ENCODE results near the gene LRRC75A. TPM values are rescaled to one million over a fixed set of nuclear protein-coding genes. Genes with fewer than 3 reads are reported as not detected.
"Not testable (repeated sequence)": the region's sequence is repeated elsewhere in the genome, so short reads cannot be mapped to it uniquely, and the experiment has no call there.

LRRC75A gene
- total RNA-seq, 1 donor, result 6.1 TPM

DNA sequence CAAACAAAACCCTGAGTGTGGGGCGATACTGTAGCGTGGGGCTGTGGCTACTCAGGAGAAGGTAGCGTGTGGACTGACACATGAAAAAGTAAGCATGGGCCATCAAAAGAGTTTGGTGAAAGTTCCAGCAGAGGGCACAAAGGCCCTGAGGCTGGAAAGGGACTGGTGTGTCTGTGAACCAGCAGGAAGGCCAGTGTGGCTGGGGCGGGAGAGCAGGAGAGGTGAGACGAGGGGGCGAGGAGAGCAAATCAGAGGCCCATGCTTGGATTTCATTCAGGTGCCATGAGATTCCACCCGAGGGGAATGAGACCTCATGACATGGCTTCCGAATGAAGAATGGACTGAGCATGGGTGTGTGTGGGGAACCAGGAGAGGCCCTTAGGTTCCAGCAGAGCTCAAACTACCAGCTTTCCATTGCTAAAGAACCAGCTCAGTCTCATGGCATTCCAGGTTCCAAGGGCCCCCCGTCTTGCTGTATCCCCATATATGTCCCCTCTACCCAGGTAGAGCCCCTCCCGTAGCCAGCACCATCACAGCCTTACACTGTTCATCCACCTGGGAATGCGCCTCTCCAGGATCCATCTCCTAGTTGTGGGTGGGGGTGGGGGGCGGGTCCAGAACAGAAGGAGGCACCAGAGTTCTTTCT lies 45.5 kb downstream of the LRRC75A start:
- DNase-seq (ENCODE audit: low read depth), result no peak
- no peak overlapping the region for H3K4me3 ChIP-seq (ENCODE audit: low read depth, low read length)
- TF ChIP-seq CTCF (IDR thresholded peaks at IDR 0.05; ENCODE audit: insufficient read depth, low read length), result no peak

GRCh38 chr17:16444258-16444886 lies 47.6 kb downstream of the LRRC75A start:
- DNase-seq (ENCODE audit: low read depth), result no peak
- no peak for TF ChIP-seq CTCF (IDR thresholded peaks at IDR 0.05; ENCODE audit: insufficient read depth, low read length)
- no peak overlapping the region for H3K4me3 ChIP-seq (ENCODE audit: low read depth, low read length)

GRCh38 chr17:16443511-16444257 lies 48.3 kb downstream of the LRRC75A start:
- no peak for DNase-seq (ENCODE audit: low read depth)
- no peak overlapping the region for H3K4me3 ChIP-seq (ENCODE audit: low read depth, low read length)
- no peak for TF ChIP-seq CTCF (IDR thresholded peaks at IDR 0.05; ENCODE audit: insufficient read depth, low read length)

DNA sequence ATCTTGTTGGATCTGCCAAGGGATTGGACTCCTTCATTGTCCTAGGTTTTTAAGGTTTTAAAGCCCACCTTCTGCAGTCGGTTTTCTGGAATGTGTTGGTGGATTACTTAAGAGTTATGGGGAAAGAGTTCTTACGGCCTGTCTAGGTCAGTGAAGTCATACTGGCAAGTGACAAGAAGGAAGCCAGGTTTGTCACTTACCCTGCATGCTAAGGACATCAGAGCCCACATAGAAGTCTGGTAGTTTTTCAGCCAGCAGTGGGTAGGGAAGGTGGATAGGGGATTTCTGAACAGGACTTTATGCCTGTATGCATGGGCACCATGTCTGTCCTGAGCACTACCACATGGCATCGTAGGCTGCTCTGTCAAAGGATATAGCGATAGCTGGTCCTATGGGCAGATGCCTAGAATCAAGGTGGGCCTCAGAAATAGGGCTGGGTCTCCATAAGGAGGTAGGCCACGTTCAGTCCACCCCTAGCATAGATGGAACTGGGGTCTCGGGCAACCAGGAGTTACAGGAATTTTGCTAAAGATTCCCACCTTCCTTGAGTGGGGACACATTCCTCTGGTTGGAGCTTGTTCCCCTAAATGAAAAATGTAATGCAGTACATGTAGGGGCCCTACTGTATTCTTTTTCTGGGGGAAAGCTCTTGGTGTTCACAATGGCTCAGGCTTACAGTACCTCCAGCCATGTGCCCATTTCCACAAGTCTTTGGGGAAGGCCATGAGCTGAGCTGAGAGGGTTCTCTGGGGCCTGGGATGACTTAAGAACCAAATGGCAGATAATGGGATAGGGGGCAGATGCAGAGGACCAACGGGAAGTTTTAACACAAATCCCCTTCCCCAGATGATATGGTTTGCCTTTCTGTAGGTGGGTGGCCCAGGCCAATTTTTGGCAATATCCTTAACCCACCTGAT lies 49.1 kb downstream of the LRRC75A start:
- no peak for DNase-seq (ENCODE audit: low read depth)
- peak overlapping the region; percentile 7 for H3K4me3 ChIP-seq (ENCODE audit: low read depth, low read length)

GRCh38 chr17:16442141-16442540 lies 49.9 kb downstream of the LRRC75A start:
- peak; percentile 49 for DNase-seq (ENCODE audit: low read depth)
- peak overlapping the region; percentile 35 for H3K4me3 ChIP-seq (ENCODE audit: low read depth, low read length)
- no peak for TF ChIP-seq CTCF (IDR thresholded peaks at IDR 0.05; ENCODE audit: insufficient read depth, low read length)

More for the DNA sequence above, 49.1 kb downstream of the LRRC75A start:
- TF ChIP-seq CTCF (IDR thresholded peaks at IDR 0.05; ENCODE audit: insufficient read depth, low read length), result no peak

- peak; percentile 54 for DNase-seq (ENCODE audit: low read depth)
- peak overlapping the region; percentile 100 for H3K4me3 ChIP-seq (ENCODE audit: low read depth, low read length)
- TF ChIP-seq CTCF (IDR thresholded peaks at IDR 0.05; ENCODE audit: insufficient read depth, low read length), result no peak
Observed at GRCh38 chr17:16440901-16441629, 50.9 kb downstream of the LRRC75A start.

GRCh38 chr17:16440354-16440753 lies 51.6 kb downstream of the LRRC75A start:
- DNase-seq (ENCODE audit: low read depth), result not testable (repeated sequence)
- peak overlapping the region; percentile 100 for H3K4me3 ChIP-seq (ENCODE audit: low read depth, low read length)
